Activated CD8-positive, alpha-beta T cell treated with anti-CD3 and anti-CD28 coated beads for 36 hours (primary cell): Measurements from ENCODE around the gene PLEKHA7. TPM values are rescaled to one million over a fixed set of nuclear protein-coding genes. Genes with fewer than 3 reads are reported as not detected.
A peak's percentile ranks its signal among the peaks of the same experiment; 100 is the strongest.

Experiments used
- ATAC-seq: fragments of 200-7000 bp; cut with Tn5 transposase; one replicate; pipeline ENCODE4 v1.10.0; 2021; ENCODE audit warnings: mild to moderate bottlenecking, moderate library complexity
- CTCF ChIA-PET: fragments of 350-600 bp; sonication (Branson Sonifier 250); formaldehyde crosslinking; loops from one replicate; lab custom pipeline; 2021; ENCODE audit warnings: antibody characterized with exemption; lab: Charles Lee
- POLR2A ChIA-PET: fragments of 350-600 bp; sonication (Branson Sonifier 250); formaldehyde crosslinking; loops from one replicate; lab custom pipeline; 2021; ENCODE audit warnings: antibody characterized with exemption; lab: Charles Lee
- DNase-seq: peaks from one replicate; pipeline ENCODE4 v3.0.0-alpha.2; 2020
- H3K27ac Mint-ChIP-seq: one replicate; pipeline ENCODE4 v1.8.0; 2021; ENCODE audit warnings: mild to moderate bottlenecking, mixed read lengths
- H3K27me3 Mint-ChIP-seq: one replicate; pipeline ENCODE4 v1.8.0; 2021; ENCODE audit warnings: mixed read lengths
- H3K36me3 Mint-ChIP-seq: one replicate; pipeline ENCODE4 v1.8.0; 2021; ENCODE audit warnings: low read depth, mixed read lengths
- H3K4me1 Mint-ChIP-seq: one replicate; pipeline ENCODE4 v1.8.0; 2021; ENCODE audit warnings: low read depth, mixed read lengths
- H3K4me3 Mint-ChIP-seq: one replicate; pipeline ENCODE4 v1.8.0; 2021; ENCODE audit warnings: mild to moderate bottlenecking, moderate library complexity, mixed read lengths
- H3K9me3 Mint-ChIP-seq: one replicate; pipeline ENCODE4 v1.8.0; 2021; ENCODE audit warnings: mixed read lengths
- CTCF ChIP-seq: fragments of 200-600 bp; IDR thresholded peaks from one replicate; pipeline ENCODE4 v1.8.0; 2022; ENCODE audit warnings: antibody characterized with exemption, mild to moderate bottlenecking
- intact Hi-C: fragments of 100-400 bp; cut with micrococcal nuclease; formaldehyde crosslinking; loops from one replicate; pipeline ENCODE4 v1.10.0; 2022
- total RNA-seq, 2 experiments: library from RNA; stranded (reverse); gene quantifications; one replicate each; pipeline ENCODE4 v1.2.3, GENCODE V29; 2021

Gene PLEKHA7
- total RNA-seq, 2 experiments from 2014 or later, result 6.0 to 6.6 TPM

GRCh38 chr11:16993495-16993894 lies 20.7 kb downstream of the PLEKHA7 start:
- DNase-seq (no peak), ATAC-seq (no peak)
- H3K36me3 Mint-ChIP-seq, result no peaks in the 10 kb centered on the region
- ChIA-PET CTCF (interaction anchor here (1.7 kb wide), 1 partner anchor 205 kb away, joined by 3 read pairs; no protein-coding TSS in a partner anchor), POLR2A (no interaction called here)
- no peak overlapping the region for H3K27ac Mint-ChIP-seq
- no peaks in the 10 kb centered on the region for H3K27me3 Mint-ChIP-seq
- H3K4me3 Mint-ChIP-seq, result no peak overlapping the region
- no peak for TF ChIP-seq CTCF
- intact Hi-C loops, result no loop called here
- no peaks in the 10 kb centered on the region for H3K9me3 Mint-ChIP-seq
- H3K4me1 Mint-ChIP-seq, result peaks cover 6% of the 10 kb centered on the region

GRCh38 chr11:16992846-16993245 lies 21.4 kb downstream of the PLEKHA7 start:
- H3K36me3 Mint-ChIP-seq, result no peaks in the 10 kb centered on the region
- no peak for TF ChIP-seq CTCF
- intact Hi-C loops, result no loop called here
- no peak overlapping the region for H3K27ac Mint-ChIP-seq
- no peak for ATAC-seq
- H3K9me3 Mint-ChIP-seq, result no peaks in the 10 kb centered on the region
- no peaks in the 10 kb centered on the region for H3K27me3 Mint-ChIP-seq
- ChIA-PET CTCF (interaction anchor here (1.7 kb wide), 1 partner anchor 205 kb away, joined by 3 read pairs; no protein-coding TSS in a partner anchor), POLR2A (no interaction called here)
- no peak overlapping the region for H3K4me3 Mint-ChIP-seq
- no peak for DNase-seq
- H3K4me1 Mint-ChIP-seq, result peaks cover 6% of the 10 kb centered on the region

- no peaks in the 10 kb centered on the region for H3K9me3 Mint-ChIP-seq
- ATAC-seq, result no peak
- intact Hi-C loops, result no loop called here
- TF ChIP-seq CTCF, result no peak
- no peak for DNase-seq
- H3K36me3 Mint-ChIP-seq, result no peaks in the 10 kb centered on the region
- CTCF ChIA-PET, result interaction anchor here (0.8 to 2.0 kb wide), 7 partner anchors 12 to 203 kb away, joined by 3 to 12 read pairs (median 4); no protein-coding TSS in a partner anchor
- H3K27me3 Mint-ChIP-seq, result no peaks in the 10 kb centered on the region
- H3K27ac Mint-ChIP-seq, result no peak overlapping the region
- no peak overlapping the region for H3K4me3 Mint-ChIP-seq
- peaks cover 32% of the 10 kb centered on the region for H3K4me1 Mint-ChIP-seq
- POLR2A ChIA-PET, result interaction anchor here (1.0 kb wide), 1 partner anchor 86 kb away, joined by 3 read pairs; no protein-coding TSS in a partner anchor
Measured at GRCh38 chr11:16989554-16989953, 24.7 kb downstream of the PLEKHA7 start.

GRCh38 chr11:16987205-16987568 lies 27.0 kb downstream of the PLEKHA7 start:
- no peaks in the 10 kb centered on the region for H3K36me3 Mint-ChIP-seq
- peaks cover 35% of the 10 kb centered on the region for H3K4me1 Mint-ChIP-seq
- ATAC-seq (no peak), DNase-seq (no peak)
- H3K27me3 Mint-ChIP-seq, result no peaks in the 10 kb centered on the region
- H3K27ac Mint-ChIP-seq, result no peak overlapping the region
- TF ChIP-seq CTCF, result no peak
- intact Hi-C loops, result no loop called here
- ChIA-PET POLR2A (no interaction called here), CTCF (interaction anchor here (0.9 to 1.2 kb wide), 2 partner anchors 10 to 76 kb away, joined by 3 to 4 read pairs; no protein-coding TSS in a partner anchor)
- no peak overlapping the region for H3K4me3 Mint-ChIP-seq
- H3K9me3 Mint-ChIP-seq, result no peaks in the 10 kb centered on the region

GRCh38 chr11:16986434-16987204 lies 27.6 kb downstream of the PLEKHA7 start:
- Mint-ChIP-seq H3K27me3 (no peaks in the 10 kb centered on the region), H3K36me3 (no peaks in the 10 kb centered on the region), H3K4me1 (peaks cover 35% of the 10 kb centered on the region), H3K9me3 (no peaks in the 10 kb centered on the region), H3K4me3 (no peak overlapping the region), H3K27ac (no peak overlapping the region)
- TF ChIP-seq CTCF, result no peak
- peak; percentile 95 for ATAC-seq
- POLR2A ChIA-PET, result interaction anchor here (1.0 kb wide), 1 partner anchor 11 kb away, joined by 3 read pairs; no protein-coding TSS in a partner anchor
- CTCF ChIA-PET, result interaction anchor here (0.9 to 1.2 kb wide), 2 partner anchors 11 to 77 kb away, joined by 3 to 4 read pairs; no protein-coding TSS in a partner anchor
- DNase-seq, result peak; percentile 84
- intact Hi-C loops, result no loop called here
